GM18519 (cell line): ENCODE measurements around the gene BCL2L1.
"Not testable (repeated sequence)": the region's sequence is repeated elsewhere in the genome, so short reads cannot be mapped to it uniquely, and the experiment has no call there.

ENCODE experiments used
- ATAC-seq: cut with Tn5 transposase; IDR thresholded peaks from one replicate; pipeline ENCODE4 v1.9.1; 2021; ENCODE audit warnings: mild to moderate bottlenecking, moderate library complexity; ENCODE audit not compliant: unreplicated experiment, low FRiP score

Gene BCL2L1

DNA sequence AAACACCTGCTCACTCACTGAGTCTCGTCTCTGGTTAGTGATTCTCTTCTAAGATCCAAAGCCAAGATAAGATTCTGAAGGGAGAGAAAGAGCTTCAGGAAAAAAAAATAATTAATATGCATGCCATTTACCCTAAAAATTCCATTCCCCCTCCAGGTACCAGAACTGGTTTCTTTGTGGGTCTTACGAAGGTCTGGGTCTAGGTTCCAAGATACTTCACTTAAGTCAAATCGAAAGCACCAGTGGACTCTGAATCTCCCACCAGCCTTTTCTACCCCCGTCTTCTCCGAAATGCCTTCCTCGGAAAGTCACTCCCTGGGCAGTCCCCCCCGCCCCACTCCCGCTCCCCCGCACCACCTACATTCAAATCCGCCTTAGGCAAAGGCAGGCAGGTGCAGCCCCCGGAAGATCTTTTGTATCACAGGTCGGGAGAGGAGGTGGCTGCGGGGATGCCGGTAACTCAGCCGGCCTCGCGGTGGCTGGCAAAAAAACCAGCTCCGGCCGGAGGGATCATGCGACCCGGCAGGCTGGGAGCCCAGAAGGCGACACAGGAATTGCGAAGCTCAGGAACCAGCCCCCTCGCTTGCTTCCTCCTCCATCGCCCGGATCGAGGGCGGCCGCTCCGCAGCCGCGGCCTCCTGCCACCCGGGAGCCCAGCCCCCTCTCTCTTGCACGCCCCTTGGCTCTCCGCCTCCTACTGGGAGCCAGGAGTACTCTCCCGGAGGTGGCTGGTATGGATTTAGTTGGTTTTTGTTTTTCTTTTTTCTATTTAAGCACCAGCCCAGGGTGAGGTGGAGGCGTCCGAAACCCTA, at the start of gene BCL2L1:
Gene BCL2L1, minus strand, starts transcription at position 612 of the 812 bp plus-strand sequence. CDS start 650 bp downstream, outside the sequence.
- ATAC-seq: no peak

DNA sequence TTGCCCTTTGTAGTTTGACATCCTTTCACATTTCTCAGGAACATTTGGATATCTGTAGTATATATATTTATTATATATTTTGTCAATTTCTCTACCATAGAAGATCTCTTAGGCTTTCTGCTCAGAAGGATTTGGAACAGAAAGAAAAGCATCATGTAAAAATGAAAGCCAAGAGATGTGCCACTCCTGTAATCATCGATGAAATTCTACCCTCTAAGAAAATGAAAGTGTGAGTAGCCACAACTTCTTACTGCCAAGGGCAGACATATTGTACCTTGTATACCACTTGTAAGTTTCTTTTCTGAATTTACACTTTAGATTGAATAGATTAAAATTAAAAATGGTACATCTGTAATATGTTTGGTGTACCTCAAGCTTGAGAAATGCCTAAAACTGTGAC, 47.6 kb upstream of the BCL2L1 start:
- no peak for ATAC-seq

DNA sequence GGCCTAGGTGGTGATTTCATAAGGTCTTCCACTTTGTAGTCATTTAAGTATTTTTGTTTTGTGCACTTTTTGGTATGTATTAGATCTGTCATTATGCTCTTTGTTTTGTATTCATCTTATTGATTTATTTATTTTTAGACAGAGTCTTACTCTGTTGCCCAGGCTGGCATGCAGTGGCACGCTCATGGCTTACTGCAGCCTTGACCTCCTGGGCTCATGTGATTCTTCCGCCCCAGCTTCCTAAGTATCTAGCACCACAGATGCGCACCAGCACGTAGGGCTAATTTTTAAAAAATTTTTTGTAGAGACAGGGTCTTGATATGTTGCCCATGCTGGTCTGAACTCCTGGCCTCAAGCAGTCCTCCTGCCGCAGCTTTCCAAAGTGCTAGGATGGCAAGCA, 47.0 kb upstream of the BCL2L1 start:
- ATAC-seq: no peak

DNA sequence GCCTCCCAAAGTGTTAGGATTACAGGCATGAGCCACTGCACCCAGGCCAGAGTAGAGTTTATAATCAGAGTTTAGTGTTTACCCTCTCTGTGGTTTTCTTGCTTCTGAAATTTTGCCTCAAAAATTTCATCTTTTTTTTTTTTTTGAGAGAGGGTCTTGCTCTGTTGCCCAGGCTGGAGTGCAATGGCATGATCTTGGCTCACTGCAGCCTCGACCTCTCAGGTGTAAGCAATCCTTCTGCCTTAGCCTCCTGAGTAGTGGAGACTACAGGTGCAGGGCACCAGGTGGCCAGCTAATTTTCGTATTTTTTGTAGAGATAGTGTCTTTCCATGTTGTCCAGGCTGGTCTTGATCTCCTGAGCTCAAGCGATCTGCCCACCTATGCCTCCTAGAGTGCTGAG, 45.1 kb upstream of the BCL2L1 start:
- ATAC-seq: no peak

DNA sequence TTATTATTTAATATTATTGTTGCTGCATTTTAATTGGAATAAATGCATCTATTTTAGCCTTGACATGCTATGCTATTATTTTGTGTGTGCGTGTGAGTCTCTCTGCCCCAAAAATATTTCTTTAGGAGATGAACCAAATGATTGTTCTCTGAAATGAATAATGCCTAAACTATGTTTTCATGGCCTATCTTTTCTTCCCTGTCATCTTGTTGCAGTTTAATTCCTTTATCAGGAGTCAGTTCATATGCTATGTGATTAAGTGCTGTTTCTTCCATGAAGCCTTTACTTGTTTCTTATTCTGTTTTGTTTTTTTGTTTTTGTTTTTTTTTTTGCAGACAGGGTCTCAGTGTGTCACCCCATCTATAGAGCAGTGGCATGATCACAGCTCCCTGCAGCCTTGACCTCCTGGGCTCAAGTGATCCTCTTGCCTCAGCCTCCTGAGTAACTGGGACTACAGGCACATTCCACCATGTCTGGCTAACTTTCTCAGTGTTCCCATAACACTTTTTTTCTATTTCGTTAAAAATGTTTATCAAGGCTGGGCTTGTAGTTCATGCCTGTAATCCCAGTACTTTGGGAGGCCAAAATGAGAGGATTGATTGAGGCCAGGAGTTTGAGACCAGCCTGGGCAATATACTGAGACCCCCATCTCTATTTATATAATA, 42.1 kb upstream of the BCL2L1 start:
- no peak for ATAC-seq

DNA sequence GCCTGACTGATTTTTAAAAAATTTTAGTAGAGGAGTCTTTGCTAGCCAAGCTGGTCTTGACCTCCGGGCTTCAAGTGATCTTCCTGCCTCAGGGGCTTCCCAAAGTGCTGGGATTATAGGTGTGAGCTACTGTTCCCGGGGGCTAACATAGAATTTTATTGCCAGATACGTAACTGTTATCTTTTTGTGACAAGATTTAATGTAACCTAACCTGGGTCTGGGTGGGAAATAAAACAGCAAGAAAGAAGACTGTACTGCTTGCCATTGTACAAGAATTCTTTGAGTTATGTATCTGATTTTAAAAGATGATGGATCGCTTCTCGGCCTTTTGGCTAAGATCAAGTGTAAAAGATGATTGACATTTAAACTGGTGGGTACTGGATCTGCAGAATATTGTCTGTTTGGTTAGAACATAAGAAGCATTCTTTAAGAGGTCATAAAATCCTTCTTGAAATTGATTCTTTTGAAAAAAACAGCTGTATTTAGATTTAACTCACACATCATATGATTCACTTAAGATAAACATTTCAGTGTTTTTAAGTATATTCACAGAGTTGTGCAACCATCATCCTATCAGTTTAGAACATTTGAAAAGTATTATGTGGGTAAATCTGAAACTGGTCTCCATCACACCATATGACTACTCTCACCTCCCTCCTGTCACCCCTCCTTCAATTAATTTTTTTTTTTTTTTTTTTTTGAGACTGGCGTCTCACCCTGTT, 38.0 kb upstream of the BCL2L1 start:
- no peak for ATAC-seq

DNA sequence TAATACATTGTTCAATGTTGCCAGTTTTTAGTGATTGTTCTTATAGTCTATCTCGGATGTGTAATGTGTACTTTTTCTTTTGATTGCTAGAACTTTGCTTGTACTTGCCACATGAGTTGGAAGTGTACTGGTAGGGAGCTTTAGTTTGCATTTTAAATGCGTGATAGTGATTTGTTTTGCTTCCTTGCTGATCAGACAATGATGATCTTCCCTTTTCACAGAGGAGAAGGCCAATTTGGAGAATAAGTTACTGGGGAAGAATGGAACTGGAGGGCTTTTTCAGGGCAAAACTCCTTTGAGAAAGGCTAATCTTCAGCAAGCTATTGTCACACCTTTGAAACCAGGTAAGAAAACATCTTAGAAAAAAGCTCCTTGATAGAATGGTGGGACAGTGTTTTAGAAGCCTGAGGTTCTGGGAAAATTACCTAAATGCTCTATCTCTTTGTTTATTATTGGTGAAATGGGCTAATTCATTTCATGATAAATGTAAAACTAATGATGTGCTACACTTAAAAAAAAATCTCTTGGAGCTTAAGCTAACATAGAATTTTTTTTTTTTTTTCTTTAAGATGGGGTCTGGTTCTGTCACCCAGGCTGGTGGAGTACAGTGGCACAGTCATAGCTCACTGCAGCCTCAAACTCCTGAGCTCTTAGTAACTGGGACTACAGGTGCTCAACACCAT, 37.3 kb upstream of the BCL2L1 start:
- ATAC-seq: no peak

DNA sequence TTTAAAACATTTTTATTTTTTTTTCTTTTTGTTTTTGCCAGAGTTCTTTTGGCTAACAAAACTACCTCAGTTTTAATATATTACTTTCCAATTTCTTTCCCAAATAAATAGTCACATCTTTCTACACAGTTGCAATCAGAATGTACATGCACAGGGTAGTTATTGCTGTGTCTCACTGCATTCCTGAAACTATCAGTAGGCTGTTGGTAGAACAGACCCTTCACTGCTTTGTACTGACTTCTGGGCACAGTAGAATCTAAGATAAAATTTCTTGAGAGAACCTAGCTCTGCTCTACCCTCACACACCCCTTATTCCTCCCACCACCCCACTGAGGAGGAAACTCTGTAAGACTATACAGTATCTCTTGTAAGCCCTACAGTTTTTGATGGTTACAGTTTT, 36.3 kb upstream of the BCL2L1 start:
- ATAC-seq: no peak

DNA sequence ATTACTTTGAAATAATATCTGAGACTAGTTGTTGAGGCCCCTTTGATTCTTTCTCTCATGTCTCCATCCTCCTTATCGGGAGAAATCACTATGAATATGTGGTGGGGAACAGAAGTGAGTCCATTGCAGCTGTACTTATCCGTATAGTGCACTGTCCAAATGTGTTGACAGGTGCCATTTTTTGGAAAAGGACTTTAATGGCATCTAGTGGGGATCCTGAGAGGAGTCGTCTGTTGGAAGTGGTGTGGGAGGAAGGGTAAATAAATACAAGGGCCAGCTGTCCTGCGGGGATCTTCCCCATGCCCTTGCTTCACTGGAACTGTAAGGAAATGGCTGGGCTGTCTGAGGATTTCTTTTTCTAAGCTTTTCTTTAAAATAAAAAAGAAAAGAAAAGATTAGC, 35.9 kb upstream of the BCL2L1 start:
- ATAC-seq: no peak

DNA sequence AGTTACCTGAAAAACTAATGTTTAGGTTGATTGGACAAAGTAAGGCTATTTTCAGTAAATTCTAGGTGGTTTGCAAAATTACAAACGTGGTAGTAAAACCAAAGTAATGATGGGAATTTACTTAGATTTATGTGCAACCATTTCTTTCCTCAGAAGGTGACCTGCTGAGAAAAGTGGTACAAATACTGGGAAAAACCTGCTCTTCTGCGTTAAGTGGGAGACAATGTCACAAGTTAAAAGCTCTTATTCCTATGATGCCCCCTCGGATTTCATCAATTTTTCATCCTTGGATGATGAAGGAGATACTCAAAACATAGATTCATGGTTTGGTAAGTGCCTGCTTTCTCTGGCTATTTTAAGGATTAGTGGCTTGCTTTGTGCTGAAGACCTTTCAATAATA, 34.6 kb upstream of the BCL2L1 start:
- ATAC-seq: no peak

DNA sequence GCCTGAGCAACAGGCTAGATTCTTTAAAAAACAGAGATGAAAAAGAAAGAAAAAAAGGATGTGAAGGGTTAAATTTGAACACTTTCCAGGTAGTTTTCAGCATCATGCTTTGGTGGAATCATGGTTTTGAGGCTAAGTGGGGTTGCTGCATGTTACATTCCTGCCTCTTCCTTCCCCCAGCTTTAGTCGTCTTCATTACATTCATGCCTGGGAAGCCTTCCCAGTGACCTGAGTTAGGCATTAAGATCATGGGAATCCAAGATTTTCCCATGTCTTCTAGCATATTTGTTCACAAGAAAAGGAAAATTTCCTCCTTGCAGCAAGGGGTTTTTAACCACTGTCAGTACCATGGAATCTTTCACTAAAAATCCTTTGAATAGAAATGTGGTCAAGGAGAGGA, 28.5 kb upstream of the BCL2L1 start:
- ATAC-seq: no peak

DNA sequence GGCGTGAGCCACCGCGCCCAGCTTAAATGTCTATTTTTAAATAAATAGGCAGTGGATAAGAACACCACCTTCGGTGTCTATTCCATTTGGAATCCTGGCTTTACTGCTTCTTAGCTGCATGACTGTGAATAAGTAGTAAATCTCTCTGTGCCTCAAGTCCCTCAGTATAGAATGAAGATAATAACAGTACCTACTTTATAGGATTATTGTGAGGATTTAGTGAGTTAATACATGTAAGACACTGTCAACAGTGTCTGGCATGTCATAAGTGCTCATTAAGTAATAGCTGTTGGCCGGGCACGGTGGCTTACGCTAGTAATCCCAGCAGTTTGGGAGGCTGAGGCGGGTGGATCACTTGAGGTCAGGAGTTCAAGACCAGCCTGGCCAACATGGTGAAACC, 26.6 kb upstream of the BCL2L1 start:
- no peak for ATAC-seq

DNA sequence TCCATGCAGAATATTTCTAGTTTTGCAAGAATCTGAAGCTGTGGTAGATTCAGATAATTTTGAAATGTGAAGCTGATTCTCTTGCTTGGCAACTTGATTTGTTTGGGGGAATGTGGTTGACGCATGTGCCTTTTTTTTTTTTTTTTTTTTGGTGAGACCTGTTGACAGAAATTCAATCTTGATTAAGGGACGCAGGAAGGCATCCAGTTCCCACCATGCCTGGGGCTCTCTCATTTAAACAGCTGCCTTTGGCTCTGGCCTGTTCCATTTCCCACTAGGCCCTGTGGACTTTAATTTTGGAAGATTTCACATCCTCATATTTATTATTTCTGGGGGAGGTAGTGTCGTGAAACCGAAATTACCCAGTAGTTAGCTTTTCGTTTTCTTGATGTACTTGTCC, 25.0 kb upstream of the BCL2L1 start:
- ATAC-seq: no peak

DNA sequence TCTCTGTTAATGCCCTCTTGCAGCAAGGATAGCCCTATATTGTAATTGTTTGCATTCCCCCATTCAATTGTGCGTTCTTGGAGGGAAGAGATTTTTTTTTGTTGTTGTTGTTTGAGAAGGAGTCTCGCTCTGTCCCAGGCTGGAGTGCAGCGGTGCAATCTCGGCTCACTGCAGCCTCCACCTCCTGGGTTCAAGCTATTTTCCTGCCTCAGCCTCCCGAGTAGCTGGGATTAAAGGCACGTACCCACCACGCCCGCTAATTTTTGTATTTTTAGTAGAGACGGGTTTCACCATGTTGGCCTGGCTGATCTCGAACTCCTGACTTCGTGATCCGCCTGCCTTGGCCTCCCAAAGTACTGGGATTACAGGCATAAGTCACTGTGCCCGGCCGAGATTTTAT, 24.4 kb upstream of the BCL2L1 start:
- not testable (repeated sequence) for ATAC-seq

DNA sequence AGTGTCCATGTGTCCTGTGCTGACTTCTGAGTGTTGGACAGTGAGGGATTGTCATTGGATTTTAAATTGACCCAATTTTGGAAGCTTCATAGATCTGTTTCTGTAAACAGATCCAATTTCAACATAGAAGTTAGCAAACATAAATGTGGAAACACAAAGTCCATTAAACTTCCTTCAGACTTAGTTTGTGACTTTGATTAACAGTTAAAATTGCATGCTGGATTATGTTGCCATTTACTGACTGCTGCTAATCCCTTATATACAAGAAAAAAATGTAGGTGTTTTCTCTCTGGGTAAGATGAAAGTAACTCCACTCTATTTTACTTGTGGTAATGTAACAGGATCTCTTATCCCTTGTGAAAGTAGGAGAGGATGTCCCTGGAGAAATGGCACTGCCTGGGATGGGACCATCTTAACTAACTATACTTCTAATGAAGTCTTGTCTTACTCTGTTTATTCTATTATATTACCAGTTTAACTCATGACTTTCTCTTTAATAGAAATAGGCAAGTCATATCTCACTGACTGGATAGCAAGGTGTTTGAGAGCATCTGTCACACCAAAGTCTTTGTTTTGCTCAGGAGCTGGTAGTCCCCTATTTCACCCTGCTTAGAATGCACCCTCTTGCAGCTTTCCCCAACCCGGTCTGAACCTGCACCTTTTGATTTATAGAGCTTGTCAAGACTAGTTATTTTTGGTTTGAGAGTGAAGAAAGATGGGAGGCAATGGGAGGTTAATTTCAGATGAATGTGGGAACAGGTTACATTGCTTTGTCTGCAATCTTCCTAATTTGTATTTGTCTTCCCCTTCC, 23.6 kb upstream of the BCL2L1 start:
- no peak for ATAC-seq

DNA sequence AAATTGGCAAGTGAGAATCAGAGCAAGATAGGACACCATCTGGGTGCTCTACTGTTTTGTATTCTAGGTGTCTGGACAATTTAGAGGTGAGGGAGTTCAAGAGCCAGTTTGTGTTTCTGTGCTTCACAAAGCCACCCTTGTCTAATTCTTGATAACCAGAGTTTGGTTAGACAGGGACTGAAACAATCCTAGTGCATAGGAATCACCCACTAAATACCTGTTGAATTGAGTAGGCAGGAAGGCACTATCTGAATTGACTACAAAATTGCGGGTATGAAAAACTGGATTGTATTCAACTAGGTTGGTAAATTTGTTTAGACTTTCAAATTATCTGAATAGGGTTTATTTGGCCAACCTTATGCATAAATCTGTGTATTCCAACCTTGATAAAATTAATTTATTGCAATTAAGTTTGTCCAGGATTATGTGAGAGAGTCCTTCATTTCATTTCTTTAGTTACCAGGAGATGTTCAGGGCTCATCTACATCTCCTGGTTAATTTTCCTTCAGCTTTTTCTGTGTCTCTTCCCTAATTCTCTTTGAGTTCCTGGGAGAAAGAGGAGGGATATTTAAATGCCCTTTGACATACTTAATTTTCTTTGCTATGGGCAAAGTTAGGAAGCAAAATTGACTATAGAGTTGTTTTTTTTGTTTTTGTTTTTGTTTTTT, 18.1 kb upstream of the BCL2L1 start:
- no peak for ATAC-seq

DNA sequence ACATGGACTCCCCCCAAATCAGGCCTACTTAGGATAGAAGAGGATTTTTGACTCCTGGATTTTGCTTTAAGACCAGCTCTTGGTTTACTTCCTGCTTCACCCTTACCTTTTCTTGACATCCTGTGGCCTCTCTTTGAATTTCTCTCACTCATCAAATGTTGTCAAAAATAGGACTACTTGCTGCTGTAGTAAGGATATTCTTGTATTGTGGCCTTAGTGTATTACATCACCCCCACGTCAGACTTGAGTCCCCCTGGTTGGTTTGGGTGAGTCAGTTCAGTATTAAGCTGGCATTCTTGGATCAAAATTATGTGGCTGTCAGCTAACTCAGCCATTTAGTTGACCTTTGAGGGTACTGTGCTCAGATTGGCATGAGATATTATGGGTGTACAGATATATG, 17.5 kb upstream of the BCL2L1 start:
- no peak for ATAC-seq

DNA sequence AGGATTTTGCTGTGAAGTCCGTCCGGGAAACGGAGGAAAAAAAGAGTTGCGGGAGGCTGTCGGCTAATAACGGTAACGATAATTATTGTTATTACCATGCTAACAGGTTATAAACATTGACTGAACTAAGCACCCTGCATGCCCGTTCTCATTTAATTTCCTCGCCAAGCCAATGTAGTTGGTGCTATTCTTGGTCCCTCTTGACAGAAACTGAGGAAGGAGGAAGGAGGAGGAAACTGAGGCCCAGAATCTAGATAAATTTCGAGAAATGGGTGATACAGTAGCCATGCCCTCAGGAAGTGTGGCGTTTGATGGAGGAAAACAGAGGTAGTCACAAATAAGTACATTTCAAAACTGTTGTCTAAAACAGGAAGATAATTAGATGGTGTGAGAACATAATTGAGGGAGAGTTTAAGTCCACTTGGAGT, 16.9 kb upstream of the BCL2L1 start:
- ATAC-seq: no peak

DNA sequence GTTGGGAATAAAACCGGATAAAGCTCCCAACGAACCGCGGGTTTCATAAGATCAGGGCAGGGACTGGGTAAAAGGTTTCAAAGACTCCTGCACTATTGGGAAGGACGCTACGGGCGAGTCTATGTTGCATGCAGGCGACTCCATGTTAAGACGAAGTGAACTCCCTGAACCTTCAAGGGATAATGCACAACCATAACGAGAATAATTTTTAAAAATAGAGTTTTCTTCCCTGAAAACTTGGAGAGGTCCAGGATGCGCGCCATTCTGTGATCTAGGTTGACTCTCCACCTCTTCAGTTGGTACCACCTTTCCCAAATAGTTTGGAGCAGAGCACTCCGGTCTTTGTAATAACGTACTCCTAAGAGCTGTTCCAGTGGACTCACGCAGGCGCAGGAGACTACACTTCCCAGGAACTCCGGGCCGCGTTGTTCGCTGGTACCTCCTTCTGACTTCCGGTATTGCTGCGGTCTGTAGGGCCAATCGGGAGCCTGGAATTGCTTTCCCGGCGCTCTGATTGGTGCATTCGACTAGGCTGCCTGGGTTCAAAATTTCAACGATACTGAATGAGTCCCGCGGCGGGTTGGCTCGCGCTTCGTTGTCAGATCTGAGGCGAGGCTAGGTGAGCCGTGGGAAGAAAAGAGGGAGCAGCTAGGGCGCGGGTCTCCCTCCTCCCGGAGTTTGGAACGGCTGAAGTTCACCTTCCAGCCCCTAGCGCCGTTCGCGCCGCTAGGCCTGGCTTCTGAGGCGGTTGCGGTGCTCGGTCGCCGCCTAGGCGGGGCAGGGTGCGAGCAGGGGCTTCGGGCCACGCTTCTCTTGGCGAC, 16.3 kb upstream of the BCL2L1 start, which contains the start of gene TPX2:
Gene TPX2, plus strand, starts transcription at position 562 of the 821 bp plus-strand sequence. CDS start 18,187 bp downstream, outside the sequence.
- ATAC-seq: peak; percentile 81
